Measurements from ENCODE around the gene KCNG1. TPM values are rescaled to one million over a fixed set of nuclear protein-coding genes. Genes with fewer than 3 reads are reported as not detected.

The KCNG1 gene
- total RNA-seq, 1 donor from 2014 or later, result 0.32 TPM

GRCh38 chr20:50959543-50960126 lies 63.3 kb downstream of the KCNG1 start:
- DNase-seq (ENCODE audit: missing footprints), result no peak
- intact Hi-C loops (cut with DNase I), result loop anchor here (2.0 kb wide), 1 partner anchor 29 kb away; the partner anchor contains the start of gene ADNP
- no peak for ATAC-seq

GRCh38 chr20:50958615-50959542 lies 64.0 kb downstream of the KCNG1 start, which contains the start of gene MOCS3:
Gene MOCS3, plus strand, starts transcription at chr20:50958818. Its CDS starts 25 bp downstream, at chr20:50958843.
- DNase-seq (ENCODE audit: missing footprints) (peak; percentile 81), ATAC-seq (peak; percentile 81)
- intact Hi-C loops (cut with DNase I), result loop anchor here (1.0 to 2.0 kb wide), 2 partner anchors 23 to 28 kb away; partner anchors contain the start of gene ADNP

GRCh38 chr20:50957798-50958614 lies 64.9 kb downstream of the KCNG1 start, which contains the start of gene DPM1:
Gene DPM1, minus strand, starts transcription at chr20:50958532. Its CDS starts 9 bp downstream, at chr20:50958523.
- intact Hi-C loops (cut with DNase I), result loop anchor here (1.0 to 2.0 kb wide), 2 partner anchors 22 to 27 kb away; partner anchors contain the start of gene ADNP
- DNase-seq (ENCODE audit: missing footprints), result peak; percentile 92
- peak; percentile 87 for ATAC-seq

- DNase-seq (ENCODE audit: missing footprints) (no peak), ATAC-seq (no peak)
- intact Hi-C loops (cut with DNase I), result no loop called here
These were observed 65.6 kb downstream of the KCNG1 start for GRCh38 chr20:50957276-50957675.

GRCh38 chr20:50953821-50954220 lies 69.1 kb downstream of the KCNG1 start:
- DNase-seq (ENCODE audit: missing footprints) (no peak), ATAC-seq (no peak)
- intact Hi-C loops (cut with DNase I), result no loop called here

Other genes with a start within 250 kb of the KCNG1 start
- gene BCAS4, start 228.0 kb downstream of the KCNG1 start, total RNA-seq, result 1.8 TPM
- 30.3 TPM for gene ADNP, start 91.7 kb downstream of the KCNG1 start, total RNA-seq
- gene DPM1, start 64.6 kb downstream of the KCNG1 start, total RNA-seq, result 35.5 TPM
- gene MOCS3, start 64.3 kb downstream of the KCNG1 start, total RNA-seq, result 2.3 TPM